Calu3 (cell line): Measurements from ENCODE around the gene ZNF205. TPM values are rescaled to one million over a fixed set of nuclear protein-coding genes. Genes with fewer than 3 reads are reported as not detected.
A peak's percentile ranks its signal among the peaks of the same experiment; 100 is the strongest.

Source experiments
- BruUV-seq: library from RNA; stranded (reverse); fragments of 400-500 nt; replicated peaks from 2 replicates; lab custom pipeline; 2021; lab: Mats Ljungman, UMichigan
- CTCF ChIA-PET: fragments of 300-600 bp; sonication (Branson Sonifier 250); formaldehyde crosslinking; loops from one replicate; lab custom pipeline; 2022; ENCODE audit warnings: antibody characterized with exemption; lab: Charles Lee
- DNase-seq: peaks from one replicate; pipeline ENCODE4 v3.0.0; 2022
- H3K27ac Mint-ChIP-seq: one replicate; pipeline ENCODE4 v1.8.0; 2022; ENCODE audit warnings: mixed read lengths; ENCODE audit not compliant: unreplicated experiment
- H3K27me3 Mint-ChIP-seq: one replicate; pipeline ENCODE4 v1.8.0; 2022; ENCODE audit warnings: mixed read lengths; ENCODE audit not compliant: unreplicated experiment
- H3K36me3 Mint-ChIP-seq: one replicate; pipeline ENCODE4 v1.8.0; 2022; ENCODE audit warnings: mild to moderate bottlenecking, moderate library complexity, mixed read lengths; ENCODE audit not compliant: insufficient read depth, unreplicated experiment
- H3K4me1 Mint-ChIP-seq: one replicate; pipeline ENCODE4 v1.8.0; 2022; ENCODE audit warnings: mild to moderate bottlenecking, low read depth, mixed read lengths; ENCODE audit not compliant: unreplicated experiment
- H3K4me3 Mint-ChIP-seq: one replicate; pipeline ENCODE4 v1.8.0; 2022; ENCODE audit warnings: mild to moderate bottlenecking, low read depth, moderate library complexity, mixed read lengths; ENCODE audit not compliant: unreplicated experiment
- H3K9me3 Mint-ChIP-seq: one replicate; pipeline ENCODE4 v1.8.0; 2022; ENCODE audit warnings: low read depth, mixed read lengths; ENCODE audit not compliant: unreplicated experiment
- CTCF ChIP-seq: fragments of 200-600 bp; IDR thresholded peaks from one replicate; pipeline ENCODE4 v1.8.0; 2022; ENCODE audit warnings: antibody characterized with exemption; ENCODE audit not compliant: unreplicated experiment
- intact Hi-C: fragments of 100-400 bp; cut with micrococcal nuclease; formaldehyde crosslinking; loops from one replicate; pipeline ENCODE4 v1.10.0; 2022; ENCODE audit not compliant: unreplicated experiment
- total RNA-seq: library from RNA; stranded (reverse); gene quantifications from 2 replicates; pipeline ENCODE4 v1.2.3, GENCODE V29; 2022

Gene ZNF205
- total RNA-seq, 1 experiment from 2014 or later, result 17.2 TPM

DNA sequence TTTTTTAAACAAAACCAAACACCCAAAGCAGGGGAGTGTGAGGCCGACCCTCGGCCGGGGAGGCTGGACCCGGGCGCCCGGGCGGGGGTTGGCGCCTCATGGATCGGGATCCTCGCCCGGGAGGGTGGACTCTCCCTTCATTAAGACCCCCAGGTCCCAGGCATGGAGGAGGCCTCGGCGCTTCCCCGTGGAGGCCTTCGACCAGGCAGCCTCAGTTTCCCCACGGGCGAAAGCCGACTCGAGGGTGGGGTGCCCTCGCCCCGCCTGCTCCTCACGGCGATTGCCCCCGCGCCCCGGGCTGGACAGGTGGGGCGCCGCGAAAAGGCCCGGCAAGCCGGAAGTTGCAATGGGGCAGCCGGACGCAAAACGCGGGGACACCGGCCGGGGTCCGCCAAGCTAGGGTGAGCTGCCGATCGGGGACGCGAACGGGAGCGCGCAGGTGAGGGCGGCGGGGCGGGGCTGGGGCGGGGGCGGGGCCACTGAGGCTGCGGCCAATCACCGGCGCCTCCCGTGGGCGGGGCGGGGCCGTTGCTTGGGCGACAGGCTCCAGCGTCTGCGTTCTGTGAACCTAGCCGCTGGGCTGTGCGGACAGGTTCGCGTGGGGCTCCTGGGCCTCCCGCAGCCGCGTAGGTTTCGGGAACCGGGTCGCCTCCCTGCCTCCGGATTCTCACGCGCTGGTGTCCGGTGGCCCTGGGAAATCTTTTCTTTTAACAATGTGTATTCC is 6.0 kb upstream of the ZNF205 start:
- H3K4me3 Mint-ChIP-seq, result peak overlapping the region; percentile 75
- peak overlapping the region; percentile 54 for H3K27ac Mint-ChIP-seq
- DNase-seq, result peak; percentile 98
- H3K36me3 Mint-ChIP-seq, result peaks cover 24% of the 10 kb centered on the region
- intact Hi-C loops, result loop anchor here (2.0 kb wide), 2 partner anchors 22 to 42 kb away; partner anchors contain the start of gene IL32
- CTCF ChIA-PET, result interaction anchor here (0.6 to 2.5 kb wide), 3 partner anchors 23 to 56 kb away, joined by 3 to 10 read pairs (median 4); no protein-coding TSS in a partner anchor
- TF ChIP-seq CTCF, result no peak
- H3K4me1 Mint-ChIP-seq, result peaks cover 8% of the 10 kb centered on the region
- no peaks in the 10 kb centered on the region for H3K27me3 Mint-ChIP-seq
- no TSS peak for BruUV-seq
- no peaks in the 10 kb centered on the region for H3K9me3 Mint-ChIP-seq

DNA sequence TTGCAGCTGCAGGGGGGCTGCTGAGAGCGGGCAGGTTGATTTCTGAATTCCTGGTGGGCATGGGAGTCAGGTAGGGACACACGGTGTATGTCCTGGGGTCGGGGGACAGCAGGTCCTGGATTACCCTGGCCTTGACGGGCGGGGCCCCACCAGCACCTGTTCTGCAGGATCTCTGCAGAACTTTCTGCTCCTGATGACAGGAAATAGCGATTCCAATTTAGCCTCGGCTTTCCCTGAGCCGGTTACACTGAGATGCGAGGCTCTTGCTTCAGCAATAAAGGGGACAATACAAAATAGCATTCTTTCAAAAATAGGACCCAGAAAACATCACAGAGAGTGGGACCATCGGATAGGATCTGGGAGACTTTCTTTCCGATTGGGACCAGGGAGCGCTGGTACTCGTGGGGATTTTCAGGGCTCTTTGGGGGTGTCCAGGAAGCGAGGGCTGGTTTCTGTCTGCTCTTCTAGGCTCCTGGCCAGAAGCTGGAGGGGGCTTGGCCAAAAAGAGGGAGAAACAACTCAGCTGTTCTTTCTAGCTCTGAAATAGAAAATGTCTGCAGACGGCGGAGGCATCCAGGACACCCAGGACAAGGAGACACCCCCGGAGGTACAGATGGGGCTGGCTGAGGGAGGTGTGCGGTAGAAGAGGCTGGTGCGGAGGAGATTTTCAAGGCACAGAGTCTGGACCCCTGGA is 642 bp downstream of the ZNF205 start:
- no peak for DNase-seq
- intact Hi-C loops, result no loop called here
- Mint-ChIP-seq H3K4me1 (peaks cover 19% of the 10 kb centered on the region), H3K27ac (peak overlapping the region; percentile 15), H3K27me3 (no peaks in the 10 kb centered on the region), H3K36me3 (peaks cover 30% of the 10 kb centered on the region), H3K9me3 (no peaks in the 10 kb centered on the region), H3K4me3 (peak overlapping the region; percentile 87)
- CTCF ChIA-PET, result interaction anchor here (1.1 to 1.4 kb wide), 2 partner anchors 15 to 54 kb away, joined by 3 to 6 read pairs; no protein-coding TSS in a partner anchor
- TSS peak; percentile 62 for BruUV-seq
- no peak for TF ChIP-seq CTCF

GRCh38 chr16:3113765-3114479 is 1.5 kb downstream of the ZNF205 start:
- Mint-ChIP-seq H3K9me3 (no peaks in the 10 kb centered on the region), H3K4me3 (peak overlapping the region; percentile 87), H3K27me3 (no peaks in the 10 kb centered on the region), H3K4me1 (peaks cover 19% of the 10 kb centered on the region), H3K27ac (no peak overlapping the region), H3K36me3 (peaks cover 39% of the 10 kb centered on the region)
- intact Hi-C loops, result no loop called here
- no TSS peak for BruUV-seq
- CTCF ChIA-PET, result interaction anchor here (0.6 kb wide), 1 partner anchor 1134 kb away, joined by 3 read pairs; no protein-coding TSS in a partner anchor
- TF ChIP-seq CTCF, result no peak
- DNase-seq, result no peak

GRCh38 chr16:3115003-3115402 is 2.6 kb downstream of the ZNF205 start:
- intact Hi-C loops, result no loop called here
- Mint-ChIP-seq H3K36me3 (peaks cover 50% of the 10 kb centered on the region), H3K4me1 (peaks cover 19% of the 10 kb centered on the region), H3K27me3 (no peaks in the 10 kb centered on the region), H3K9me3 (no peaks in the 10 kb centered on the region), H3K4me3 (no peak overlapping the region), H3K27ac (no peak overlapping the region)
- DNase-seq, result no peak
- TF ChIP-seq CTCF, result no peak
- CTCF ChIA-PET, result no interaction called here
- no TSS peak for BruUV-seq
